GM10847 (cell line): Measurements from ENCODE around the gene BRD4.

Experiments
- POLR2A ChIP-seq: IDR thresholded peaks from 2 replicates; pipeline ENCODE4 v1.6.1; 2011; ENCODE audit not compliant: insufficient read length; ENCODE audit errors: extremely low read depth

BRD4 gene

GRCh38 chr19:15286688-15287365, 45.5 kb downstream of the BRD4 start:
- TF ChIP-seq POLR2A, result no peak

DNA sequence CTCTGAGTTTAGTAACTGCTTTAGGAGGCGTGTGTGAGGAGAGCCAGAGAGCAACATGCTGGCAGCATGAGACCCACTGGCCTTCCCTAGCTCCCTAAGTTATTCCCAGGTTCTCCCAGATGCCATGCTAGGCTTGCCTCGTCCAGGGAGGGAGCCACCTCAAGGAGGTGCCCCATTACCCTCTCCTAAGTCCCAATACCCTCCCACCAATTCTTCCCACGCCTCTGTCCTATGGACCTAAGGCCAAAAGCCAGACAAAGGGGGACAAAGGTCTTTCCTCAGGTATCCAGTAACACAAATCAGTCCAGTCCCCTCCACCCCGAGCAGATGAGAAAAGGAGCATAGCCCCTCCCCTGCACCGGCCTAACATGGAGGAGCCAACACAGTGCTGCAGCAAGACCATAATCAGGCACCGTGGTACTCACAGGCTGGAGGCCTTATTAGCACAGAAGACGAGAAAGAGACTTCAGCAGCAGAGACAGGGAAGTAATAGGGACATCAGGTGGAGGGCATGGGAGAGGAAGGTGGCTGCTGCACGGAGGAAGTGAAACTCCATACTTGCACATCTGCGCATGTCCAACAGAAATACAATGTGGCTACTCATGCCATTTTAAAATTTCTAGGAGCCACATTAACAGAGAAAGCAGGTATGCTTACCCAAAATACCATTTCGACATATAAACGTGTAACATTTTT, 46.3 kb downstream of the BRD4 start:
- no peak for TF ChIP-seq POLR2A

DNA sequence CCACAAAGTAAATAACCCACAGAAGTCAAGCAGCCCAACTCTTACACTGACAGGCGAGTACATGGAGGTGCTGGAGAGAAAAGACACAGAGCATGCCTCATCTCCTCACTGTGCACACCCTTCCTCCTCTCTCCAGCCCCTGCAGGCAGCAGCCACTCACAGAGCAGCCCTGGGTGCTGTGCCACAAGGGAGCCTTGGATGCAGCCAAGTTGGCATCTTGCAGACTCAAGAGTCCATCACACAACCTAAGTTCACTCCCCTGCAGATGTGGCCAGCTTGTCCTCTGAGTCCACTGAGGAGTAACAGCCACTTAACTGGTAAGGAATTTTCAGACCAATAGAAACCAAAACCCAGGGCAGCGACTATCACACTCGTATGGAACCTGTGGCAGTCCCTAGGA, 47.4 kb downstream of the BRD4 start:
- no peak for TF ChIP-seq POLR2A

- no peak for TF ChIP-seq POLR2A
These were observed 48.2 kb downstream of the BRD4 start for GRCh38 chr19:15284091-15284490.

- TF ChIP-seq POLR2A, result no peak
These were observed 49.0 kb downstream of the BRD4 start for GRCh38 chr19:15283141-15283883.

GRCh38 chr19:15282311-15282705, 50.0 kb downstream of the BRD4 start:
- no peak for TF ChIP-seq POLR2A

DNA sequence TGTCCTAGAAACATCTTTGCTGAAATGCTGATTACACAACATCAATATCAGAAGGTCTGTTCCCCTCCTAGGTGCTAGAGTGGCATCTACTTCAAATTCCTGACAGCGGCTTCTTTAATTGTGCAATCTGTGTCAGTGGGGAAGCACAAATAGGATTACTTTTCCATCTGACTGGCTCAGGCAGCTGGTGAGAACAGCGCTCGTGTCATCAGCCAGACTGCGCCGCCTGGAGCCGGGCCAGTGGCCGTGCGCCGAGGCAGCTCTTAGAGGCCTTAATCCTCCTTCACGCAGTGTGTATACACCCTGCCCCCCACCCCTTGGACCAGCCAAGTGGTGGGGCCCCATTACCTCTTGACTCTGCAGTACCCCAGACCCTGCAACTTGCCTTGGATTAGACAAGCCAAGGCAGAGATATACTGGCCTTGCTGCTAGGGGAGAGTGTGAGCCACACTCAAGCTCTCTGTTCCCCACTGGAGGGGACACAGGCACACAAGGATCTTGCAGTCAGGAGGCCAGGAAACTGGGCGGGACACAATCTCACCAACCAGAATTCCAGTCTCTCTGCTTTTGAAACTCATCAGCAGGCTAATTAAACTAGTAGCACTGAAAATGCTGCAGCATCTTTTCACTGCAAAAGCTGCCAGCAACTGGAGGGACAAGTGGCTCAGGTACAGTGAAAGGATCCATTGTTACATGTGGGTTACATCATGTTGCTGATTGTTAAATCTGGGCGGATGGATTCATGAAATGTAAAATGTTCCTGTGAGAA, 51.2 kb downstream of the BRD4 start:
- no peak for TF ChIP-seq POLR2A

GRCh38 chr19:15280048-15280725, 52.2 kb downstream of the BRD4 start:
- no peak for TF ChIP-seq POLR2A

DNA sequence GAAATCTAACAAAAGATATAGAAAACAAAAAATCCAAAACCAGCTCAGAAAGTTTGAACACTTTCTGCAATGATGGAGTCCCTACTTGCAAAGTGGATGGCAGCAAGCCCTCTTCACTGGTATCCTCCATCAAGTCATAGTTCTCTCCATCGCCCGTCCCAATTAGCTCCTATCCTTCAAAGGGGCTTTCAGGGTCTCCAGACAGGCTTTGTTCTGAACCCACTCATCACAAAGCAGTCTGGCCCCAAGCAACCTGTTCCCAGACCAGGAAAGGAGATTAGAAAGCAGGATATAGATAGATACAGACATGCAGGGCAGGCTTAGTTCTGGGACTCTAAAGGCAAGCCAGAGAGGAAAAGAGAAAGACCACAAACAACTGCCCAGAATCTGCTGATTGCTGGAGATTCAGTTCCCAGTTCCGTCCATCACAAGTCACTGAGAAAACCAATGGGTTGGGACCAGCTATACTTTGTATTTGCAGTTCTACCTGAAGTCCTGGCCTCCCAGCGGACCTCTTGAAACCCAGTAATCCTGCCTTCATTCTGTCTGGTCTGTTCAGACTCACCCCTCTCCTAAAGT, 52.9 kb downstream of the BRD4 start:
- no peak for TF ChIP-seq POLR2A

DNA sequence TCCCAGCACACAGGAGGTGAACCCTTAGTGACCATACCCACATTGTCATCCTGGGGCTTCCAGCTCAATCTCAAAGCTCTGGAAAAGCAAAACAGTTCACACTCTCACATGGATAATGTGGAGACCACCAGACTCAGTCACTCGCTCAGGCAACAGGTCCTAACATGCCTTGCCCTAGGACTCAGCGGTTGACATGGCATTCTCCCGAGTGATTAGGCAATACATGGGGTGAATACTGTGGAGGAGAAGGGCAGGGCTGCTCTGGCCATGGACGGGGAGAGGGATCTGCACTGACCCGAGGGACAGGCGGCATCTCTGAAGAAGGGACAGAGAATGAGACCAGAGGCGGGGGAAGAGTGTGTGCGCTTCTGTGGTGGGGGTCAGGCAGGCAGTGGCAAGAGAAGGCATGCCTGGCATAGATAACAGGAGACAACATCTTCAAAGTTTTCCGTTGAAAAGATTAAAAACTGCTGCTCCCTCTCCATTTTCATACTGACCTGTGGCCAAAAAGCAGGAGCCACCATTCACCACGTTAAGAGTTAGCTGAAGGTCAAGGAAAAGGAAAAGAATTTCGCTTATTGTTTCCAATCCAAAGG, 55.6 kb downstream of the BRD4 start:
- no peak for TF ChIP-seq POLR2A

GRCh38 chr19:15274477-15274876, 57.9 kb downstream of the BRD4 start:
- TF ChIP-seq POLR2A, result no peak

DNA sequence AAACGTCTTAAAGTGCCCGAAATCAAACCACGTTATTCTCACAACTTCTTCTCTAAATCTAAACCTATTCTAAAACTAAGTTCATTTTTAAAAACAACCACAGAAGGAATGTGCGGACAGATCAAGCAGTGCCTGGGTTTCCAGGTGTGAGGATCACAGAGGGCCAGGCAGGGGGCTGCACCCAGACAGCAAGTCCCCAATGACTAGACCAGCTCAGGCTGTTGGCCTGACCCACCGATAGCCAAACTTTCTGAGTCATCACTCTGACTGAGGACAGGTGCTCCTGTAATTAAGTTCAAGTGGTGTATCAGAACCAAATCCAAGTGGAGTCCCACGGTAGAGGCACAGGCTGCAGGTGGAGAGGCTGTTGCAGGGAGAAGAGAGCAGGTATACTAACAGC, 62.5 kb downstream of the BRD4 start:
- no peak for TF ChIP-seq POLR2A

- TF ChIP-seq POLR2A, result no peak
These were observed 63.4 kb downstream of the BRD4 start for GRCh38 chr19:15268928-15269253.

- TF ChIP-seq POLR2A, result no peak
These were observed 64.0 kb downstream of the BRD4 start for GRCh38 chr19:15268192-15268927.
